ENCODE data around the gene ALOX15B. TPM values are rescaled to one million over a fixed set of nuclear protein-coding genes. Genes with fewer than 3 reads are reported as not detected.

ALOX15B gene
- total and polyA plus RNA-seq, 2 donors (not counting 1 experiment from before 2014, with no cell fraction given), result not detected

- Histone ChIP-seq H3K27ac (ENCODE audit: insufficient read depth, low read length) (no peak overlapping the region), H2AFZ (ENCODE audit: low read length) (no peak overlapping the region), H3K4me3 (replicated peaks in 1 of 4; ENCODE audit: control extremely low read depth in 1 of 4, insufficient read depth in 1 of 4, low read depth in 3 of 4, low read length in 4 of 4) (no peak overlapping the region), H3K4me1 (ENCODE audit: control insufficient read depth, extremely low read depth, insufficient read depth, low read length) (no peaks in the 10 kb centered on the region), H3K36me3 (ENCODE audit: control insufficient read depth, insufficient read depth, low read length) (no peaks in the 10 kb centered on the region), H3K4me2 (ENCODE audit: extremely low read depth, insufficient read depth, low read length) (no peak overlapping the region), H4K20me1 (ENCODE audit: control insufficient read depth, extremely low read depth, insufficient read depth, low read length) (no peaks in the 10 kb centered on the region), H3K27me3 (ENCODE audit: control insufficient read depth, insufficient read depth, low read length) (peaks cover 31% of the 10 kb centered on the region), H3K79me2 (ENCODE audit: control insufficient read depth, insufficient read depth, low read length) (no peaks in the 10 kb centered on the region), H3K9ac (ENCODE audit: insufficient read depth, low read length) (no peak overlapping the region), H3K9me3 (ENCODE audit: control insufficient read depth, insufficient read depth, low read depth, low read length) (no peaks in the 10 kb centered on the region)
- peak; percentile 83 to 86 for DNase-seq (ENCODE audit: low read depth in 2 of 2)
- TF ChIP-seq EZH2 (IDR thresholded peaks at IDR 0.05; ENCODE audit: low read length, missing control alignments) (no peak), CTCF (conservative IDR thresholded peaks at IDR 0.05 in 1 of 2, IDR thresholded peaks at IDR 0.05 in 1 of 2; ENCODE audit: low read depth in 1 of 2, low read length in 2 of 2) (no peak)
Measured at GRCh38 chr17:8056232-8056975, 17.5 kb downstream of the ALOX15B start.

GRCh38 chr17:8056976-8057625 lies 18.2 kb downstream of the ALOX15B start:
- H3K79me2 ChIP-seq (ENCODE audit: control insufficient read depth, insufficient read depth, low read length), result no peaks in the 10 kb centered on the region
- no peaks in the 10 kb centered on the region for H3K36me3 ChIP-seq (ENCODE audit: control insufficient read depth, insufficient read depth, low read length)
- no peaks in the 10 kb centered on the region for H3K9me3 ChIP-seq (ENCODE audit: control insufficient read depth, insufficient read depth, low read depth, low read length)
- peaks cover 34% of the 10 kb centered on the region for H3K27me3 ChIP-seq (ENCODE audit: control insufficient read depth, insufficient read depth, low read length)
- no peak overlapping the region for H3K4me2 ChIP-seq (ENCODE audit: extremely low read depth, insufficient read depth, low read length)
- TF ChIP-seq CTCF (conservative IDR thresholded peaks at IDR 0.05 in 1 of 2, IDR thresholded peaks at IDR 0.05 in 1 of 2; ENCODE audit: low read depth in 1 of 2, low read length in 2 of 2) (no peak), EZH2 (IDR thresholded peaks at IDR 0.05; ENCODE audit: low read length, missing control alignments) (no peak)
- H3K9ac ChIP-seq (ENCODE audit: insufficient read depth, low read length), result no peak overlapping the region
- no peak overlapping the region for H2AFZ ChIP-seq (ENCODE audit: low read length)
- DNase-seq (ENCODE audit: low read depth in 2 of 2), result no peak
- H4K20me1 ChIP-seq (ENCODE audit: control insufficient read depth, extremely low read depth, insufficient read depth, low read length), result no peaks in the 10 kb centered on the region
- H3K27ac ChIP-seq (ENCODE audit: insufficient read depth, low read length), result no peak overlapping the region
- H3K4me1 ChIP-seq (ENCODE audit: control insufficient read depth, extremely low read depth, insufficient read depth, low read length), result no peaks in the 10 kb centered on the region
- H3K4me3 ChIP-seq (replicated peaks in 1 of 4; ENCODE audit: control extremely low read depth in 1 of 4, insufficient read depth in 1 of 4, low read depth in 3 of 4, low read length in 4 of 4), result no peak overlapping the region

DNA sequence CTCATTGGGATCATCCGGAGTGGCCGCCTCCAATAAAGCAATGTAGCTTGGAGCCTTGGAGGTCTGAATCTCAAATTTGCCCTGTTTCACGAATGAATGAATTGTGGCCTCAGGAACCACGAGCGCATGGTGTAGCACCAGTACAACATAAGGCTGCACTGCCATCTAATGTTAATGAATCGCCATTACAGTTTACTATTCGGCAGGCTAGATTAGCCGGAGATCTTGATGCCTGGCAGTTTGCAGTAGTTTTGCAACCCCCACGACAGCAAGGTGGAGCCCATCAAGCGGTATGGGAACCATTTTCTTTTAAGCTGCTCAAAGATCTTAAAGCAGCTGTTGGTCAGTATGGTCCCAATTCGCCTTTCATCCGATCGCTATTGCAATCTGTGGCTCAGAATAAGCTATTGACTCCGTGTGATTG lies 18.8 kb downstream of the ALOX15B start:
- Histone ChIP-seq H3K4me3 (replicated peaks in 1 of 4; ENCODE audit: control extremely low read depth in 1 of 4, insufficient read depth in 1 of 4, low read depth in 3 of 4, low read length in 4 of 4) (no peak overlapping the region), H2AFZ (ENCODE audit: low read length) (no peak overlapping the region), H3K9me3 (ENCODE audit: control insufficient read depth, insufficient read depth, low read depth, low read length) (no peaks in the 10 kb centered on the region), H3K4me2 (ENCODE audit: extremely low read depth, insufficient read depth, low read length) (peak overlapping the region; percentile 57), H3K9ac (ENCODE audit: insufficient read depth, low read length) (no peak overlapping the region), H3K27me3 (ENCODE audit: control insufficient read depth, insufficient read depth, low read length) (peaks cover 40% of the 10 kb centered on the region), H3K36me3 (ENCODE audit: control insufficient read depth, insufficient read depth, low read length) (no peaks in the 10 kb centered on the region), H3K4me1 (ENCODE audit: control insufficient read depth, extremely low read depth, insufficient read depth, low read length) (no peaks in the 10 kb centered on the region), H3K27ac (ENCODE audit: insufficient read depth, low read length) (no peak overlapping the region), H4K20me1 (ENCODE audit: control insufficient read depth, extremely low read depth, insufficient read depth, low read length) (no peaks in the 10 kb centered on the region), H3K79me2 (ENCODE audit: control insufficient read depth, insufficient read depth, low read length) (no peaks in the 10 kb centered on the region)
- TF ChIP-seq CTCF (conservative IDR thresholded peaks at IDR 0.05 in 1 of 2, IDR thresholded peaks at IDR 0.05 in 1 of 2; ENCODE audit: low read depth in 1 of 2, low read length in 2 of 2), result peak; percentile 62 to 82
- TF ChIP-seq EZH2 (IDR thresholded peaks at IDR 0.05; ENCODE audit: low read length, missing control alignments), result no peak
- DNase-seq (ENCODE audit: low read depth in 2 of 2), result peak; percentile 67 to 84
